ENCODE results near the gene KCNMA1. TPM values are rescaled to one million over a fixed set of nuclear protein-coding genes. Genes with fewer than 3 reads are reported as not detected.
A peak's percentile ranks its signal among the peaks of the same experiment; 100 is the strongest.

KCNMA1 gene
- total and polyA plus RNA-seq, 10 donors: 9.3 to 114 (median 51.5) TPM

DNA sequence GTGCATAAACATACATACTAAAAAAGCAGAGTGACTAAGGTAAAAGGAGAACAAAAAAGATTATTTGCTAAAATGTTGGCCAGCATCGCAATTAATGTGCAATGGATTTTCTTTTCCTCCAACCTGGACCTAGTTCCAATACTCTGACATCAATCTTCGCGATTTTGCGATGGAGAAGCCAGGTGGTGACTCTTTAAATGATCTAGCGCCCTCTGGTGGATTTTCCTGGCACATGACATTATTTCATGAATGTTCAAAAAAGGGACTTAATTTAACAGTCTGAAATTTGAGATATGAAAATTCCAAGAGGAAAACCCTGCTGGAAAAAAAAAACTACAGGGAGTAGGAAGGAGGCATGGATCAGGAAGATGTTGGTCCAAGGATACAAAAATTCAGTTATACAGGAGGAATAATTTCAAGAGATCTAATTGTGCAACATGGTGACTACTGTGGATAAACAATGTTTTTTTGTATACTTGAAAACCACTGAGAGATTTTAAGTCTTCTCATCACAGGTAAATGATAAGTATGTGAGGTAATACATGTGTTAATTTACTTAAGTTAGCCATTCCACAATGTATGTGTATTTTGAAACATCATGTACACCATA, 4.3 kb upstream of the KCNMA1 start:
- H3K4me1 ChIP-seq: peaks cover 5 to 34% (median 25%) of the 10 kb centered on the region in 6 donors
- intact Hi-C loops (cut with DNase I; ENCODE audit: low total_unique reads): loop anchor here (5.0 kb wide), 2 partner anchors 250 to 390 kb away; no protein-coding TSS in a partner anchor
- WGBS, 5 donors: 1 to 2% (median 1%) methylated on average over 5 of the region's 5 CpGs
- H3K27me3 ChIP-seq (replicated peaks in 1 of 7): peaks cover 2 to 78% (median 38%) of the 10 kb centered on the region in 7 donors
- DNase-seq: no peak
- H3K4me3 ChIP-seq: no peak overlapping the region
- H3K36me3 ChIP-seq: no peaks in the 10 kb centered on the region
- no peaks in the 10 kb centered on the region for H3K9me3 ChIP-seq
- H3K27ac ChIP-seq: peak overlapping the region in 1 of 8 donors; percentile 48
- TF ChIP-seq, protein P1, sequence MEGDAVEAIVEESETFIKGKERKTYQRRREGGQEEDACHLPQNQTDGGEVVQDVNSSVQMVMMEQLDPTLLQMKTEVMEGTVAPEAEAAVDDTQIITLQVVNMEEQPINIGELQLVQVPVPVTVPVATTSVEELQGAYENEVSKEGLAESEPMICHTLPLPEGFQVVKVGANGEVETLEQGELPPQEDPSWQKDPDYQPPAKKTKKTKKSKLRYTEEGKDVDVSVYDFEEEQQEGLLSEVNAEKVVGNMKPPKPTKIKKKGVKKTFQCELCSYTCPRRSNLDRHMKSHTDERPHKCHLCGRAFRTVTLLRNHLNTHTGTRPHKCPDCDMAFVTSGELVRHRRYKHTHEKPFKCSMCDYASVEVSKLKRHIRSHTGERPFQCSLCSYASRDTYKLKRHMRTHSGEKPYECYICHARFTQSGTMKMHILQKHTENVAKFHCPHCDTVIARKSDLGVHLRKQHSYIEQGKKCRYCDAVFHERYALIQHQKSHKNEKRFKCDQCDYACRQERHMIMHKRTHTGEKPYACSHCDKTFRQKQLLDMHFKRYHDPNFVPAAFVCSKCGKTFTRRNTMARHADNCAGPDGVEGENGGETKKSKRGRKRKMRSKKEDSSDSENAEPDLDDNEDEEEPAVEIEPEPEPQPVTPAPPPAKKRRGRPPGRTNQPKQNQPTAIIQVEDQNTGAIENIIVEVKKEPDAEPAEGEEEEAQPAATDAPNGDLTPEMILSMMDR (IDR thresholded peaks at IDR 0.05 in 8 of 11, conservative IDR thresholded peaks at IDR 0.05 in 3 of 11): peak; percentile 35 to 90 (median 80)
- TF ChIP-seq POLR2A (IDR thresholded peaks at IDR 0.05): no peak

DNA sequence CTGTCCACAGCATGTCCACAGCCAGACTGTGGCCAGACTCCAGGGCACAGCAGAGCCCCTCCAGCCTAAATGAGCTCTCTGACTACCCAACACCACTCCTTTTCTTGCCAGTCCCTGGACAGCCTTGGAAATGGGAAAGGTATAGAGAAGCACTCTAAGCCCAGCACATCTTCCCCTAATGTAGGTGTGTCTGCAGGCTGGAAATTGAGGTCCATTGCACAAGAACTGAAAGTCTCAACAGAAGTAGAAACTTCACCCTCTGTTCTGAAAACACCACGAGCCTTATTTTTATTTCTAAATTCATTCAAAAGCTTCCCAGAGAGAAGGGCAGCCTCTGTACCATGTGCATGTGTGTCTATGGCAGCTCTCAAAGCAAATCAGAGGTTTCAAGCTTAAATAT, 3.7 kb upstream of the KCNMA1 start:
- Histone ChIP-seq H3K27me3 (replicated peaks in 1 of 7) (peaks cover 2 to 78% (median 41%) of the 10 kb centered on the region in 7 donors), H3K27ac (peak overlapping the region in 1 of 8 donors; percentile 48), H3K4me1 (peaks cover 9 to 39% (median 30%) of the 10 kb centered on the region in 6 donors), H3K9me3 (no peaks in the 10 kb centered on the region), H3K36me3 (no peaks in the 10 kb centered on the region), H3K4me3 (no peak overlapping the region)
- intact Hi-C loops (cut with DNase I; ENCODE audit: low total_unique reads): loop anchor here (5.0 kb wide), 2 partner anchors 249 to 389 kb away; no protein-coding TSS in a partner anchor
- no peak for DNase-seq
- WGBS, 5 donors: 14 to 46% (median 26%) methylated on average over 1 of the region's 1 CpG
- TF ChIP-seq POLR2AphosphoS5 (IDR thresholded peaks at IDR 0.05): no peak
- TF ChIP-seq, protein P1 (IDR thresholded peaks at IDR 0.05 in 8 of 11, conservative IDR thresholded peaks at IDR 0.05 in 3 of 11): no peak
- no peak for TF ChIP-seq POLR2A (IDR thresholded peaks at IDR 0.05)

GRCh38 chr10:77640167-77640566, 2.6 kb upstream of the KCNMA1 start:
- no peak for DNase-seq
- TF ChIP-seq, protein P1 (IDR thresholded peaks at IDR 0.05 in 8 of 11, conservative IDR thresholded peaks at IDR 0.05 in 3 of 11): no peak
- no peak for TF ChIP-seq POLR2A (IDR thresholded peaks at IDR 0.05)
- no peak for TF ChIP-seq POLR2AphosphoS5 (IDR thresholded peaks at IDR 0.05)
- intact Hi-C loops (cut with DNase I; ENCODE audit: low total_unique reads): loop anchor here (5.0 kb wide), 2 partner anchors 248 to 388 kb away; no protein-coding TSS in a partner anchor
- Histone ChIP-seq H3K4me3 (no peak overlapping the region), H3K27ac (no peak overlapping the region), H3K4me1 (peaks cover 9 to 47% (median 36%) of the 10 kb centered on the region in 6 donors), H3K27me3 (replicated peaks in 1 of 7) (peaks cover 2 to 83% (median 53%) of the 10 kb centered on the region in 7 donors), H3K9me3 (no peaks in the 10 kb centered on the region), H3K36me3 (no peaks in the 10 kb centered on the region)
- WGBS, 5 donors: 60 to 81% (median 64%) methylated on average over 3 of the region's 3 CpGs

DNA sequence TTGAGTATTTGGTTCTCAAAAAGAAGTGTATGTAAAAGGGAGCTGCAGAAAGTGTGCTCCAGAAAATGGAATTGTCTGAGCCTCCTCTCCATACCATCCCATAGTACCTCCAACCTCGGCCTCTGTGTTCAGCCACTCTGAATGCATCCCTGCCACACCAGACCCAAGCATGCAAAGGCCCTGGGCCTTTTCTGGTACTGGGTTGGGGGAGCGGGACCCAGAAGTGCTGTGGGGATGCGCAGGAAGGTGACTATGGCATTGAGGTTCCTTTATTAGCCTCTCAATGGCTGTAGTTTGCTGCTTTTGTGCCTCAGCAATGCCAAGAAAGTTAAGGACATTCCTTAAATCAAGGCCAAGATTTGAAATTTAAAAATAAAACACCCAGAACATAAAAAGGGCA, 2.1 kb upstream of the KCNMA1 start:
- Histone ChIP-seq H3K36me3 (no peaks in the 10 kb centered on the region), H3K4me3 (no peak overlapping the region), H3K27me3 (replicated peaks in 1 of 7) (peaks cover 2 to 86% (median 57%) of the 10 kb centered on the region in 7 donors), H3K4me1 (peaks cover 9 to 47% (median 36%) of the 10 kb centered on the region in 6 donors), H3K27ac (no peak overlapping the region), H3K9me3 (no peaks in the 10 kb centered on the region)
- TF ChIP-seq POLR2AphosphoS5 (IDR thresholded peaks at IDR 0.05): no peak
- no peak for TF ChIP-seq POLR2A (IDR thresholded peaks at IDR 0.05)
- TF ChIP-seq, protein P1 (IDR thresholded peaks at IDR 0.05 in 8 of 11, conservative IDR thresholded peaks at IDR 0.05 in 3 of 11): no peak
- DNase-seq: no peak
- 55 to 79% (median 68%) methylated on average over 3 of the region's 3 CpGs for WGBS, 5 donors
- intact Hi-C loops (cut with DNase I; ENCODE audit: low total_unique reads): loop anchor here (5.0 kb wide), 2 partner anchors 247 to 387 kb away; no protein-coding TSS in a partner anchor
